T-helper 2 cell treated with Interferon-gamma antibody and Interleukin-4, amounts not matched to agents 5 μg/mL and 100 μg/mL, for 36 hours (primary cell): Measurements from ENCODE around the gene PPIP5K1.

Experiments
- DNase-seq: peaks from one replicate; pipeline ENCODE4 v3.0.0; 2021; ENCODE audit warnings: low spot score
- H3K27ac Mint-ChIP-seq: one replicate; pipeline ENCODE4 v1.8.0; 2021; ENCODE audit warnings: mild to moderate bottlenecking, mixed read lengths
- H3K27me3 Mint-ChIP-seq: one replicate; pipeline ENCODE4 v1.8.0; 2021; ENCODE audit warnings: low read depth, mixed read lengths
- H3K36me3 Mint-ChIP-seq: one replicate; pipeline ENCODE4 v1.8.0; 2021; ENCODE audit warnings: low read depth, mixed read lengths
- H3K4me1 Mint-ChIP-seq: one replicate; pipeline ENCODE4 v1.8.0; 2021; ENCODE audit warnings: low read depth, mixed read lengths
- H3K4me3 Mint-ChIP-seq: one replicate; pipeline ENCODE4 v1.8.0; 2022; ENCODE audit warnings: mild to moderate bottlenecking, moderate library complexity, mixed read lengths
- H3K9me3 Mint-ChIP-seq: one replicate; pipeline ENCODE4 v1.8.0; 2021; ENCODE audit warnings: mixed read lengths

Gene PPIP5K1

DNA sequence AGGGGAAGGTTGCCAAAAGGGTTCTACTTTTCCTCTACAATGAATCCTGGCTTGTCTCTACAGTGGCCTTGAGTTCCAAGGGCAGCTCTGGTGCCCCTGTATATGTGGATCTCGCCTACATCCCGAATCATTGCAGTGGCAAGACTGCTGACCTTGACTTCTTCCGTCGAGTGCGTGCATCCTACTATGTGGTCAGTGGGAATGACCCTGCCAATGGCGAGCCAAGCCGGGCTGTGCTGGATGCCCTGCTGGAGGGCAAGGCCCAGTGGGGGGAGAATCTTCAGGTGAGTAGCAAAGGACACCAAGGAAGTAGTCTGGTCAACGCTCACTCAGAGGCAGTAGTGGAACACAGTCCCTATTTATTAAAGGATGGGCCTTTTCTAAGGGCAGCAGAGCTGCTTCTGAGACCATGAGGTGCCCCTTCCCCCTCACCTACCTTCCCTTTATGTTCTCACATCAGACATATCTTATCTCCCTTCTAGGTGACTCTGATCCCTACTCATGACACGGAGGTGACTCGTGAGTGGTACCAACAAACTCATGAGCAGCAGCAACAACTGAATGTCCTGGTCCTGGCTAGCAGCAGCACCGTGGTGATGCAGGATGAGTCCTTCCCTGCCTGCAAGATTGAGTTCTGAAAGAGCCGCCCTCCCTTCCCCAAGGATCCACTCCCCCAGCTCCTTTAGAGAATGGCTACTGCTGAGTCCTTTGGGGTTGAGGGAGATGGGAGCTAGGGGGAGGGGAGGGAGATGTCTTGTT lies 60.2 kb downstream of the PPIP5K1 start:
- no peak overlapping the region for H3K4me3 Mint-ChIP-seq
- no peaks in the 10 kb centered on the region for H3K27me3 Mint-ChIP-seq
- no peak overlapping the region for H3K27ac Mint-ChIP-seq
- peaks cover 11% of the 10 kb centered on the region for H3K4me1 Mint-ChIP-seq
- no peak for DNase-seq
- no peaks in the 10 kb centered on the region for H3K9me3 Mint-ChIP-seq
- H3K36me3 Mint-ChIP-seq: no peaks in the 10 kb centered on the region

DNA sequence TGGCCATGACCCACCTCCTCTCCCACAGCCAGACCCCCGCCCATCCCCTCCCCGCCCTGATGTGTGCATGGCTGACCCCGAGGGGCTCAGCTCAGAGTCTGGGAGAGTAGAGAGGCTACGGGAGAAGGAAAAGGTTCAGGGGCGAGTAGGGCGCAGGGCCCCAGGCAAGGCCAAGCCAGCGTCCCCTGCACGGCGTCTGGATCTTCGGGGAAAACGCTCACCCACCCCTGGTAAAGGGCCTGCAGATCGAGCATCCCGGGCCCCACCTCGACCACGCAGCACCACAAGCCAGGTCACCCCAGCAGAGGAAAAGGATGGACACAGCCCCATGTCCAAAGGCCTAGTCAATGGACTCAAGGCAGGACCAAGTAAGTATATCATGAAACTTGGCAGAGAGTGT lies 60.9 kb downstream of the PPIP5K1 start:
- no peak for DNase-seq
- Mint-ChIP-seq H3K36me3 (no peaks in the 10 kb centered on the region), H3K4me3 (no peak overlapping the region), H3K4me1 (peaks cover 11% of the 10 kb centered on the region), H3K27ac (no peak overlapping the region), H3K27me3 (no peaks in the 10 kb centered on the region), H3K9me3 (no peaks in the 10 kb centered on the region)

DNA sequence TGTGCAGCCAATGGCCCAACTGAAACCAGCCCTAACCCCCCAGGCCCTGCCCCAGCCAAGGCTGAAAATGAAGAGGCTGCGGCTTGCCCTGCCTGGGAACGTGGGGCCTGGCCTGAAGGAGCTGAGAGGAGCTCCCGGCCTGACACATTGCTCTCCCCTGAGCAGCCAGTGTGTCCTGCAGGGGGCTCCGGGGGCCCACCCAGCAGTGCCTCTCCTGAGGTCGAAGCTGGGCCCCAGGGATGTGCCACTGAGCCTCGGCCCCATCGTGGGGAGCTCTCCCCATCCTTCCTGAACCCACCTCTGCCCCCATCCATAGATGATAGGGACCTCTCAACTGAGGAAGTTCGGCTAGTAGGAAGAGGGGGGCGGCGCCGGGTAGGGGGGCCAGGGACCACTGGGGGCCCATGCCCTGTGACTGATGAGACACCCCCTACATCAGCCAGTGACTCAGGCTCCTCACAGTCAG lies 61.4 kb downstream of the PPIP5K1 start:
- peaks cover 11% of the 10 kb centered on the region for H3K4me1 Mint-ChIP-seq

DNA sequence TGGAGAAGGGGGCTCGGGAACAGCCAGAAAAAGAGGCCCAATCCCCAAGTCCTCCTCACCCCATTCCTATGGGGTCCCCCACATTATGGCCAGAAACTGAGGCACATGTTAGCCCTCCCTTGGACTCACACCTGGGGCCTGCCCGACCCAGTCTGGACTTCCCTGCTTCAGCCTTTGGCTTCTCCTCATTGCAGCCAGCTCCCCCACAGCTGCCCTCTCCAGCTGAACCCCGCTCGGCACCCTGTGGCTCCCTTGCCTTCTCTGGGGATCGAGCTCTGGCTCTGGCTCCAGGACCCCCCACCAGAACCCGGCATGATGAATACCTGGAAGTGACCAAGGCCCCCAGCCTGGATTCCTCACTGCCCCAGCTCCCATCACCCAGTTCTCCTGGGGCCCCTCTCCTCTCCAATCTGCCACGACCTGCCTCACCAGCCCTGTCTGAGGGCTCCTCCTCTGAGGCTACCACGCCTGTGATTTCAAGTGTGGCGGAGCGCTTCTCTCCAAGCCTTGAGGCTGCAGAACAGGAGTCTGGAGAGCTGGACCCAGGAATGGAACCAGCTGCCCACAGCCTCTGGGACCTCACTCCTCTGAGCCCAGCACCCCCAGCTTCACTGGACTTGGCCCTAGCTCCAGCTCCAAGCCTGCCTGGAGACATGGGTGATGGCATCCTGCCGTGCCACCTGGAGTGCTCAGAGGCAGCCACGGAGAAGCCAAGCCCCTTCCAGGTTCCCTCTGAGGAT lies 62.0 kb downstream of the PPIP5K1 start:
- Mint-ChIP-seq H3K36me3 (peaks cover 6% of the 10 kb centered on the region), H3K27me3 (no peaks in the 10 kb centered on the region), H3K27ac (no peak overlapping the region), H3K4me3 (no peak overlapping the region), H3K9me3 (no peaks in the 10 kb centered on the region), H3K4me1 (peaks cover 13% of the 10 kb centered on the region)
- no peak for DNase-seq

More for the DNA sequence above, 61.4 kb downstream of the PPIP5K1 start:
- no peak overlapping the region for H3K27ac Mint-ChIP-seq
- peaks cover 2% of the 10 kb centered on the region for H3K36me3 Mint-ChIP-seq
- no peaks in the 10 kb centered on the region for H3K27me3 Mint-ChIP-seq
- H3K9me3 Mint-ChIP-seq: no peaks in the 10 kb centered on the region
- DNase-seq: no peak
- H3K4me3 Mint-ChIP-seq: no peak overlapping the region

DNA sequence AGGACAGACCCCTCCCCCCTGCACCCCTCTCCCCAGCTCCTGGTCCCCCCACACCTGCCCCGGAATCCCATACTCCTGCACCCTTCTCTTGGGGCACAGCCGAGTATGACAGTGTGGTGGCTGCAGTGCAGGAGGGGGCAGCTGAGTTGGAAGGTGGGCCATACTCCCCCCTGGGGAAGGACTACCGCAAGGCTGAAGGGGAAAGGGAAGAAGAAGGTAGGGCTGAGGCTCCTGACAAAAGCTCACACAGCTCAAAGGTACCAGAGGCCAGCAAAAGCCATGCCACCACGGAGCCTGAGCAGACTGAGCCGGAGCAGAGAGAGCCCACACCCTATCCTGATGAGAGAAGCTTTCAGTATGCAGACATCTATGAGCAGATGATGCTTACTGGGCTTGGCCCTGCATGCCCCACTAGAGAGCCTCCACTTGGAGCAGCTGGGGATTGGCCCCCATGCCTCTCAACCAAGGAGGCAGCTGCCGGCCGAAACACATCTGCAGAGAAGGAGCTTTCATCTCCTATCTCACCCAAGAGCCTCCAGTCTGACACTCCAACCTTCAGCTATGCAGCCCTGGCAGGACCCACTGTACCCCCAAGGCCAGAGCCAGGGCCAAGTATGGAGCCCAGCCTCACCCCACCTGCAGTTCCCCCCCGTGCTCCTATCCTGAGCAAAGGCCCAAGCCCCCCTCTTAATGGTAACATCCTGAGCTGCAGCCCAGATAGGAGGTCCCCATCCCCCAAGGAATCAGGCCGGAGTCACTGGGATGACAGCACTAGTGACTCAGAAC lies 62.8 kb downstream of the PPIP5K1 start:
- DNase-seq: no peak
- no peaks in the 10 kb centered on the region for H3K27me3 Mint-ChIP-seq
- peaks cover 9% of the 10 kb centered on the region for H3K36me3 Mint-ChIP-seq
- H3K27ac Mint-ChIP-seq: no peak overlapping the region
- H3K4me3 Mint-ChIP-seq: no peak overlapping the region
- H3K9me3 Mint-ChIP-seq: no peaks in the 10 kb centered on the region
- H3K4me1 Mint-ChIP-seq: peaks cover 13% of the 10 kb centered on the region

DNA sequence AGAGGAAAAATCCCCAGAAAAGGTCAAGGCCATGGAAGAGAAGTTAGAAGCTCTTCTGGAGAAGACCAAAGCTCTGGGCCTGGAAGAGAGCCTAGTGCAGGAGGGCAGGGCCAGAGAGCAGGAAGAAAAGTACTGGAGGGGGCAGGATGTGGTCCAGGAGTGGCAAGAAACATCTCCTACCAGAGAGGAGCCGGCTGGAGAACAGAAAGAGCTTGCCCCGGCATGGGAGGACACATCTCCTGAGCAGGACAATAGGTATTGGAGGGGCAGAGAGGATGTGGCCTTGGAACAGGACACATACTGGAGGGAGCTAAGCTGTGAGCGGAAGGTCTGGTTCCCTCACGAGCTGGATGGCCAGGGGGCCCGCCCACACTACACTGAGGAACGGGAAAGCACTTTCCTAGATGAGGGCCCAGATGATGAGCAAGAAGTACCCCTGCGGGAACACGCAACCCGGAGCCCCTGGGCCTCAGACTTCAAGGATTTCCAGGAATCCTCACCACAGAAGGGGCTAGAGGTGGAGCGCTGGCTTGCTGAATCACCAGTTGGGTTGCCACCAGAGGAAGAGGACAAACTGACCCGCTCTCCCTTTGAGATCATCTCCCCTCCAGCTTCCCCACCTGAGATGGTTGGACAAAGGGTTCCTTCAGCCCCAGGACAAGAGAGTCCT lies 63.6 kb downstream of the PPIP5K1 start:
- DNase-seq: no peak
- H3K36me3 Mint-ChIP-seq: peaks cover 11% of the 10 kb centered on the region
- no peak overlapping the region for H3K4me3 Mint-ChIP-seq
- H3K9me3 Mint-ChIP-seq: no peaks in the 10 kb centered on the region
- no peak overlapping the region for H3K27ac Mint-ChIP-seq
- H3K27me3 Mint-ChIP-seq: no peaks in the 10 kb centered on the region
- peaks cover 13% of the 10 kb centered on the region for H3K4me1 Mint-ChIP-seq

DNA sequence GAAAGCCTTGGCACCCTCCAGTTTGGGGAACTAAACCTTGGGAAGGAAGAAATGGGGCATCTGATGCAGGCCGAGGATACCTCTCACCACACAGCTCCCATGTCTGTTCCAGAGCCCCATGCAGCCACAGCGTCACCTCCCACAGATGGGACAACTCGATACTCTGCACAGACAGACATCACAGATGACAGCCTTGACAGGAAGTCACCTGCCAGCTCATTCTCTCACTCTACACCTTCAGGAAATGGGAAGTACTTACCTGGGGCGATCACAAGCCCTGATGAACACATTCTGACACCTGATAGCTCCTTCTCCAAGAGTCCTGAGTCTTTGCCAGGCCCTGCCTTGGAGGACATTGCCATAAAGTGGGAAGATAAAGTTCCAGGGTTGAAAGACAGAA lies 64.9 kb downstream of the PPIP5K1 start:
- no peaks in the 10 kb centered on the region for H3K9me3 Mint-ChIP-seq
- peaks cover 13% of the 10 kb centered on the region for H3K4me1 Mint-ChIP-seq
- no peak overlapping the region for H3K4me3 Mint-ChIP-seq
- DNase-seq: no peak
- no peak overlapping the region for H3K27ac Mint-ChIP-seq
- H3K36me3 Mint-ChIP-seq: peaks cover 11% of the 10 kb centered on the region
- no peaks in the 10 kb centered on the region for H3K27me3 Mint-ChIP-seq

DNA sequence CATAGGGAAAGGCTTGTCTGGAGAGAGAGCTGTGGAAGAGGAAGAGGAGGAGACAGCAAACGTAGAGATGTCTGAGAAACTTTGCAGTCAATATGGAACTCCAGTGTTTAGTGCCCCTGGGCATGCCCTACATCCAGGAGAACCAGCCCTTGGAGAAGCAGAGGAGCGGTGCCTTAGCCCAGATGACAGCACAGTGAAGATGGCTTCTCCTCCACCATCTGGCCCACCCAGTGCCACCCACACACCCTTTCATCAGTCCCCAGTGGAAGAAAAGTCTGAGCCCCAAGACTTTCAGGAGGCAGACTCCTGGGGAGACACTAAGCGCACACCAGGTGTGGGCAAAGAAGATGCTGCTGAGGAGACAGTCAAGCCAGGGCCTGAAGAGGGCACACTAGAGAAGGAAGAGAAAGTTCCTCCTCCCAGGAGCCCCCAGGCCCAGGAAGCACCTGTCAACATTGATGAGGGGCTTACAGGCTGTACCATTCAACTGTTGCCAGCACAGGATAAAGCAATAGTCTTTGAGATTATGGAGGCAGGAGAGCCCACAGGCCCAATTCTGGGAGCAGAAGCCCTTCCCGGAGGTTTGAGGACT lies 65.7 kb downstream of the PPIP5K1 start:
- H3K27me3 Mint-ChIP-seq: no peaks in the 10 kb centered on the region
- DNase-seq: no peak
- H3K36me3 Mint-ChIP-seq: peaks cover 11% of the 10 kb centered on the region
- no peak overlapping the region for H3K4me3 Mint-ChIP-seq
- H3K9me3 Mint-ChIP-seq: no peaks in the 10 kb centered on the region
- H3K27ac Mint-ChIP-seq: peak overlapping the region; percentile 14
- H3K4me1 Mint-ChIP-seq: peaks cover 15% of the 10 kb centered on the region

DNA sequence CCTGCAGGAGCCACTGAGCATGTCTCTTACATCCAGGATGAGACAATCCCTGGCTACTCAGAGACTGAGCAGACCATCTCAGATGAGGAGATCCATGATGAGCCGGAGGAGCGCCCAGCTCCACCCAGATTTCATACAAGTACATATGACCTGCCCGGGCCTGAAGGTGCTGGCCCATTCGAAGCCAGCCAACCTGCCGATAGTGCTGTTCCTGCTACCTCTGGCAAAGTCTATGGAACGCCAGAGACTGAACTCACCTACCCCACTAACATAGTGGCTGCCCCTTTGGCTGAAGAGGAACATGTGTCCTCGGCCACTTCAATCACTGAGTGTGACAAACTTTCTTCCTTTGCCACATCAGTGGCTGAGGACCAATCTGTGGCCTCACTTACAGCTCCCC lies 66.4 kb downstream of the PPIP5K1 start:
- no peak overlapping the region for H3K27ac Mint-ChIP-seq
- peaks cover 11% of the 10 kb centered on the region for H3K36me3 Mint-ChIP-seq
- H3K4me1 Mint-ChIP-seq: peaks cover 20% of the 10 kb centered on the region
- no peaks in the 10 kb centered on the region for H3K27me3 Mint-ChIP-seq
- DNase-seq: no peak
- no peak overlapping the region for H3K4me3 Mint-ChIP-seq
- H3K9me3 Mint-ChIP-seq: no peaks in the 10 kb centered on the region

DNA sequence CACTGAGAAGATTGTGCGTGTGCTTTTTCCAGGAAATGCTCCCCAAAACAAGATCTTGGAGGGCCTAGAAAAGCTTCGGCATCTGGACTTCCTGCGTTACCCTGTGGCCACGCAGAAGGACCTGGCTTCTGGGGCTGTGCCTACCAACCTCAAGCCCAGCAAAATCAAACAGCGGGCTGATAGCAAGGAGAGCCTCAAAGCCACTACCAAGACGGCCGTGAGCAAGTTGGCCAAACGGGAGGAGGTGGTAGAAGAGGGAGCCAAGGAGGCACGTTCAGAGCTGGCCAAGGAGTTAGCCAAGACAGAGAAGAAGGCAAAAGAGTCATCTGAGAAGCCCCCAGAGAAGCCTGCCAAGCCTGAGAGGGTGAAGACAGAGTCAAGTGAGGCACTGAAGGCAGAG lies 67.8 kb downstream of the PPIP5K1 start:
- DNase-seq: no peak
- peaks cover 12% of the 10 kb centered on the region for H3K36me3 Mint-ChIP-seq
- H3K9me3 Mint-ChIP-seq: no peaks in the 10 kb centered on the region
- H3K27me3 Mint-ChIP-seq: peaks cover 7% of the 10 kb centered on the region
- no peak overlapping the region for H3K4me3 Mint-ChIP-seq
- H3K27ac Mint-ChIP-seq: no peak overlapping the region
- peaks cover 31% of the 10 kb centered on the region for H3K4me1 Mint-ChIP-seq

DNA sequence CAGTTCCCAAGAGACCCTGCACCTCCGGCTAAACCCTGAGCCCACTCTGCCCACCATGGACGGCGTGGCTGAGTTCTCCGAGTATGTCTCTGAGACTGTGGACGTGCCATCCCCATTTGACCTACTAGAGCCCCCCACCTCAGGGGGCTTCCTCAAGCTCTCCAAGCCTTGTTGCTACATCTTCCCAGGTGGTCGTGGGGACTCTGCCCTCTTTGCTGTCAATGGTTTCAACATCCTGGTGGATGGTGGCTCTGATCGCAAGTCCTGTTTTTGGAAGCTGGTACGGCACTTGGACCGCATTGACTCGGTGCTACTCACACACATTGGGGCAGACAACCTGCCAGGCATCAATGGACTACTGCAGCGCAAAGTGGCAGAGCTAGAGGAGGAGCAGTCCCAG lies 68.6 kb downstream of the PPIP5K1 start:
- peaks cover 37% of the 10 kb centered on the region for H3K4me1 Mint-ChIP-seq
- no peak for DNase-seq
- peaks cover 14% of the 10 kb centered on the region for H3K36me3 Mint-ChIP-seq
- H3K27ac Mint-ChIP-seq: no peak overlapping the region
- H3K27me3 Mint-ChIP-seq: peaks cover 13% of the 10 kb centered on the region
- H3K4me3 Mint-ChIP-seq: no peak overlapping the region
- no peaks in the 10 kb centered on the region for H3K9me3 Mint-ChIP-seq

DNA sequence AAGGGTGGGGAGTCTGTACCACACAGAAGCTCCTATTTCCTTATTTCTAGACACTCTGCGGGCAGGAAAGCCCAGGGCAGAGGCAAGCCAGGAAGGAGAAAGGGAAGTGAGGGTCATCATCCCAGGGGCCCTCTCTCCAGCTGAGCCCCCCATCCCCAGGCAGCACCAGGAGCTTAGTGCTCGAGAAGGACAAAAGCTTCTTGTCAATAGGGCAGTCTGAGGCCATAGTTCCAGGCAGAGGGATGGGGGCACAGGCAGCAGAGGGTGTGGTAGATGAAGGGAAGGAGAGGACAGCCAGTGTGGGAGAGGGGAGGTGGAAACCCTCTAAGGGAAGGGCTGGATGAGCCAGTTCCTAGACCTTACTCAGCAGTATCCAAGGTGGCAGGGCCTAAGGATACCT lies 69.9 kb downstream of the PPIP5K1 start:
- peaks cover 20% of the 10 kb centered on the region for H3K36me3 Mint-ChIP-seq
- no peak overlapping the region for H3K4me3 Mint-ChIP-seq
- peaks cover 41% of the 10 kb centered on the region for H3K4me1 Mint-ChIP-seq
- H3K27ac Mint-ChIP-seq: no peak overlapping the region
- no peak for DNase-seq
- peaks cover 16% of the 10 kb centered on the region for H3K27me3 Mint-ChIP-seq
- no peaks in the 10 kb centered on the region for H3K9me3 Mint-ChIP-seq

DNA sequence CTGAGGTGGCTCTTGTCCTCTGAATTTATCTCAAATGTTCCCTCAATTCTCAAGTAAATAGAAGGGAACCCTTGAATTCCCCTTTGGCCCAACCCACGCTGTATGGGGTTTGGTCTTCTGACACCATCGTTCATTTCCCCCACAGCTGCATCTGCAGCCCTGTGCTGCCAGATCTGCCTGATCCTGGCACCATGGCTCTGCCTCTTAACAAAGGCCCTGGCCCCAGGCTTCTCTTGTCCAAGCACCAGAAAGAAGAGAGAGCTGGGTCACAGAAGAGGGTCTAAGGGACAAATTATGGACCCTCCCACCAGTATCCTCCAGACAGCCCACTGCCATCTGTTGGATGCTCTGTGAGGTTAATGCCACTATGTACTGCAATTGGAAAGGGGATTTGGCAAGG lies 70.8 kb downstream of the PPIP5K1 start:
- H3K4me1 Mint-ChIP-seq: peaks cover 45% of the 10 kb centered on the region
- H3K27ac Mint-ChIP-seq: no peak overlapping the region
- no peak for DNase-seq
- H3K9me3 Mint-ChIP-seq: no peaks in the 10 kb centered on the region
- H3K36me3 Mint-ChIP-seq: peaks cover 20% of the 10 kb centered on the region
- peak overlapping the region; percentile 22 for H3K4me3 Mint-ChIP-seq
- H3K27me3 Mint-ChIP-seq: peaks cover 16% of the 10 kb centered on the region
